IMR-90 (cell line): ENCODE results near the gene GNAT1. TPM values are rescaled to one million over a fixed set of nuclear protein-coding genes. Genes with fewer than 3 reads are reported as not detected.

Source experiments
- ATAC-seq: fragments of 200-7000 bp; cut with Tn5 transposase; 2 replicates; pipeline ENCODE4 v1.9.1; 2020; ENCODE audit warnings: low read depth, mild to moderate bottlenecking, moderate library complexity
- BruUV-seq: library from RNA; stranded (reverse); fragments of 400-500 nt; replicated peaks from 2 replicates; lab custom pipeline; 2021; lab: Mats Ljungman, UMichigan
- CTCF ChIA-PET: fragments of 300-600 bp; formaldehyde crosslinking; extraction: SDS; loops from one replicate; lab custom pipeline; 2021; ENCODE audit warnings: antibody characterized with exemption; lab: Yijun Ruan, JAX
- POLR2A ChIA-PET: fragments of 300-600 bp; sonication (Branson Sonifier 250); formaldehyde crosslinking; loops from one replicate; lab custom pipeline; 2022; ENCODE audit warnings: antibody characterized with exemption; ENCODE audit not compliant: unreplicated experiment; lab: Charles Lee
- DNase-seq: peaks from one replicate; pipeline ENCODE4 v3.0.0; 2013
- H2AFZ ChIP-seq: replicated peaks from 2 replicates; pipeline ENCODE3; 2013; ENCODE audit warnings: low read length, mild to moderate bottlenecking; ENCODE audit not compliant: poor library complexity
- H2AK5ac ChIP-seq: 2 replicates; pipeline ENCODE4 v1.6.1; 2013; ENCODE audit warnings: low read depth, low read length, inconsistent platforms
- H2AK9ac ChIP-seq: replicated peaks from 2 replicates; pipeline ENCODE3; 2013; ENCODE audit warnings: mild to moderate bottlenecking, low read depth, low read length, moderate library complexity; ENCODE audit not compliant: poor library complexity
- H2BK120ac ChIP-seq: 2 replicates; pipeline ENCODE4 v1.6.1; 2013; ENCODE audit warnings: low read depth, low read length, inconsistent platforms
- H2BK15ac ChIP-seq: 3 replicates; pipeline ENCODE4 v1.6.1; 2013; ENCODE audit warnings: low read depth, low read length, inconsistent platforms
- H2BK20ac ChIP-seq: 2 replicates; pipeline ENCODE4 v1.6.1; 2013; ENCODE audit warnings: low read depth, mild to moderate bottlenecking, inconsistent platforms, low read length, moderate library complexity
- H2BK5ac ChIP-seq: 2 replicates; pipeline ENCODE4 v1.6.1; 2013; ENCODE audit warnings: mild to moderate bottlenecking, low read depth, low read length, inconsistent platforms; ENCODE audit not compliant: poor library complexity, severe bottlenecking
- H3K14ac ChIP-seq: replicated peaks from 2 replicates; pipeline ENCODE4 v1.6.1; 2013; ENCODE audit warnings: low read depth, low read length, inconsistent platforms
- H3K18ac ChIP-seq: 2 replicates; pipeline ENCODE4 v1.6.1; 2013; ENCODE audit warnings: low read depth, low read length, control low read depth
- H3K23ac ChIP-seq: 2 replicates; pipeline ENCODE4 v1.6.1; 2013; ENCODE audit warnings: low read depth, low read length, inconsistent platforms
- H3K27ac ChIP-seq: 2 replicates; pipeline ENCODE4 v1.5.1; 2013; ENCODE audit warnings: mild to moderate bottlenecking, control low read depth, low read length; ENCODE audit not compliant: insufficient read depth
- H3K27me3 ChIP-seq: 2 replicates; pipeline ENCODE4 v1.6.1; 2013; ENCODE audit warnings: low read length; ENCODE audit not compliant: control insufficient read depth, insufficient read depth
- H3K36me3 ChIP-seq: 2 replicates; pipeline ENCODE4 v1.6.1; 2013; ENCODE audit warnings: low read length, mixed read lengths; ENCODE audit not compliant: control insufficient read depth, insufficient read depth
- H3K4ac ChIP-seq: 2 replicates; pipeline ENCODE4 v1.6.1; 2013; ENCODE audit warnings: low read depth, low read length, inconsistent platforms
- H3K4me1 ChIP-seq: 2 replicates; pipeline ENCODE4 v1.6.1; 2013; ENCODE audit warnings: low read length, mixed read lengths; ENCODE audit not compliant: control insufficient read depth, insufficient read depth
- H3K4me2 ChIP-seq: 2 replicates; pipeline ENCODE4 v1.6.1; 2013; ENCODE audit warnings: low read depth, mild to moderate bottlenecking, control low read depth, low read length, moderate library complexity
- H3K4me3 ChIP-seq: 2 replicates; pipeline ENCODE4 v1.5.1; 2013; ENCODE audit warnings: low read depth, mild to moderate bottlenecking, control low read depth, low read length, moderate library complexity; ENCODE audit not compliant: insufficient read depth
- H3K56ac ChIP-seq: 2 replicates; pipeline ENCODE4 v1.6.1; 2013; ENCODE audit warnings: low read length, inconsistent platforms; ENCODE audit not compliant: insufficient read depth; ENCODE audit errors: extremely low read depth
- H3K79me1 ChIP-seq, 2 experiments: 2 replicates each; pipeline ENCODE4 v1.6.1; 2013; ENCODE audit warnings: low read length in 2 of 2, inconsistent platforms in 1 of 2, low read depth in 1 of 2
- H3K9ac ChIP-seq: 2 replicates; pipeline ENCODE4 v1.6.1; 2013; ENCODE audit warnings: low read depth, low read length, control low read depth
- H3K9me1 ChIP-seq: 2 replicates; pipeline ENCODE4 v1.6.1; 2013; ENCODE audit warnings: low read length, inconsistent platforms; ENCODE audit not compliant: insufficient read depth
- H3K9me3 ChIP-seq: 2 replicates; pipeline ENCODE4 v1.6.1; 2013; ENCODE audit warnings: low read length; ENCODE audit not compliant: control insufficient read depth, insufficient read depth
- H4K20me1 ChIP-seq: 2 replicates; pipeline ENCODE4 v1.6.1; 2013; ENCODE audit warnings: low read length, inconsistent platforms; ENCODE audit not compliant: insufficient read depth
- H4K5ac ChIP-seq: 2 replicates; pipeline ENCODE4 v1.6.1; 2013; ENCODE audit warnings: mild to moderate bottlenecking, low read depth, low read length, control low read depth
- H4K8ac ChIP-seq, 2 experiments: 2 replicates each; pipeline ENCODE4 v1.6.1; 2013; ENCODE audit warnings: low read depth in 2 of 2, low read length in 2 of 2, control low read depth in 1 of 2, inconsistent platforms in 1 of 2
- H4K91ac ChIP-seq: 2 replicates; pipeline ENCODE4 v1.6.1; 2013; ENCODE audit warnings: low read depth, low read length, inconsistent platforms; ENCODE audit not compliant: insufficient read depth
- BHLHE40 ChIP-seq: fragments of 150-350 bp; IDR thresholded peaks from 2 replicates; pipeline ENCODE4 v1.6.1; 2016; ENCODE audit warnings: mild to moderate bottlenecking, low read depth, low read length
- CEBPB ChIP-seq: IDR thresholded peaks from 2 replicates; pipeline ENCODE4 v1.6.1; 2012; ENCODE audit warnings: low read depth, low read length, improper control_type of control experiment
- CHD1 ChIP-seq: IDR thresholded peaks from 2 replicates; pipeline ENCODE4 v1.6.1; 2012; ENCODE audit warnings: low read depth, low read length, improper control_type of control experiment
- FOS ChIP-seq: fragments of 150-350 bp; IDR thresholded peaks from 2 replicates; pipeline ENCODE4 v1.6.1; 2016; ENCODE audit warnings: low read depth, low read length
- MAFK ChIP-seq: IDR thresholded peaks from 2 replicates; pipeline ENCODE4 v1.6.1; 2012; ENCODE audit warnings: low read depth, low read length, improper control_type of control experiment
- MAZ ChIP-seq: IDR thresholded peaks from 2 replicates; pipeline ENCODE4 v1.6.1; 2012; ENCODE audit warnings: low read depth, mild to moderate bottlenecking, low read length, improper control_type of control experiment, moderate library complexity, borderline replicate concordance
- MXI1 ChIP-seq: IDR thresholded peaks from 2 replicates; pipeline ENCODE4 v1.6.1; 2012; ENCODE audit warnings: low read depth, mild to moderate bottlenecking, low read length, moderate library complexity, borderline replicate concordance
- NFE2L2 ChIP-seq: fragments of 150-350 bp; IDR thresholded peaks from 2 replicates; pipeline ENCODE4 v1.6.1; 2016; ENCODE audit warnings: low read depth, mild to moderate bottlenecking, low read length
- POLR2A ChIP-seq: IDR thresholded peaks from 2 replicates; pipeline ENCODE4 v1.6.1; 2012; ENCODE audit warnings: mild to moderate bottlenecking, low read depth, low read length
- RAD21 ChIP-seq: IDR thresholded peaks from 2 replicates; pipeline ENCODE4 v1.6.1; 2012; ENCODE audit warnings: low read length, improper control_type of control experiment
- RCOR1 ChIP-seq: IDR thresholded peaks from 2 replicates; pipeline ENCODE4 v1.6.1; 2012; ENCODE audit warnings: mild to moderate bottlenecking, low read length, improper control_type of control experiment; ENCODE audit not compliant: insufficient replicate concordance
- RFX5 ChIP-seq: IDR thresholded peaks from 2 replicates; pipeline ENCODE4 v1.8.0; 2012; ENCODE audit warnings: low read depth, mild to moderate bottlenecking, low read length, moderate library complexity
- SMC3 ChIP-seq: fragments of 150-350 bp; IDR thresholded peaks from 2 replicates; pipeline ENCODE4 v1.6.1; 2016; ENCODE audit warnings: low read depth, mild to moderate bottlenecking, antibody characterized with exemption, low read length, moderate library complexity
- whole genome bisulfite sequencing, 2 experiments: methylation state at CpG; one replicate each; pipeline versions ENCODE4 v1.1.5 to v1.1.7; 2013; ENCODE audit warnings: missing lambda C conversion rate in 2 of 2; ENCODE audit not compliant: insufficient read length in 1 of 2; ENCODE audit errors: extremely low coverage in 2 of 2; 5-methylcytosine and 5-hydroxymethylcytosine counted together
- dilution Hi-C: fragments of 300-500 bp; cut with HindIII; formaldehyde crosslinking; loops from one replicate; pipeline ENCODE4 v1.14.3; 2018; ENCODE audit warnings: low sequenced_read_pairs; ENCODE audit not compliant: unreplicated experiment
- in situ Hi-C: fragments of 300-500 bp; cut with MboI; formaldehyde crosslinking; loops from 3 replicates; pipeline ENCODE4 v1.14.3; 2019; ENCODE audit warnings: low sequenced_read_pairs, inconsistent platforms, mixed read lengths
- intact Hi-C: fragments of 100-400 bp; cut with micrococcal nuclease; formaldehyde crosslinking; loops from 2 replicates; pipeline ENCODE4 v1.10.0; 2022
- polyA plus RNA-seq, 3 experiments: library from polyadenylated mRNA; depleted of rRNA; stranded (reverse); fragments of >200 nt; gene quantifications; 2 replicates each; pipeline ENCODE4 v1.2.3, GENCODE V29; 2012; ENCODE audit warnings: low replicate concordance in 1 of 3
- total RNA-seq: library from RNA; depleted of rRNA; stranded (reverse); fragments of >200 nt; gene quantifications from 2 replicates; pipeline ENCODE4 v1.2.3, GENCODE V29; 2012
- TF ChIP-seq, protein P1 (sequence below): fragments of 150-350 bp; IDR thresholded peaks from 2 replicates; pipeline ENCODE4 v1.6.1; 2016; ENCODE audit warnings: low read depth, mild to moderate bottlenecking, low read length, moderate library complexity, borderline replicate concordance
- TF ChIP-seq, protein P2 (sequence below): conservative IDR thresholded peaks from 2 replicates; pipeline ENCODE4 v1.5.1; 2012; ENCODE audit warnings: mild to moderate bottlenecking, low read depth, low read length, improper control_type of control experiment
- TF ChIP-seq, protein P3 (sequence below): fragments of 150-350 bp; IDR thresholded peaks from 2 replicates; pipeline ENCODE4 v1.6.1; 2017; ENCODE audit warnings: mild to moderate bottlenecking, antibody characterized with exemption, low read length, low read depth

The GNAT1 gene
- total and polyA plus RNA-seq, 2 of the 4 experiments (the other 2 are of a cell fraction) = not detected

GRCh38 chr3:50207359-50208042 lies 16.1 kb downstream of the GNAT1 start:
- ATAC-seq = no peak
- Histone ChIP-seq H2BK120ac (no peak overlapping the region), H3K4me1 (peaks cover 4% of the 10 kb centered on the region; the same call in 1 of the 2 replicates), H2AK9ac (no peak overlapping the region), H3K27me3 (peaks cover 55% of the 10 kb centered on the region), H3K18ac (no peak overlapping the region), H3K9ac (no peak overlapping the region), H2AK5ac (no peak overlapping the region), H3K4me3 (no peak overlapping the region), H3K4ac (no peak overlapping the region), H3K4me2 (no peak overlapping the region), H4K91ac (no peak overlapping the region), H2AFZ (no peak overlapping the region), H3K56ac (no peak overlapping the region), H3K36me3 (no peaks in the 10 kb centered on the region), H4K20me1 (no peaks in the 10 kb centered on the region; the same call in 1 of the 2 replicates), H3K79me1 (no peaks in the 10 kb centered on the region), H3K9me3 (no peaks in the 10 kb centered on the region), H3K14ac (no peak overlapping the region), H2BK15ac (no peak overlapping the region), H4K8ac (no peak overlapping the region), H2BK5ac (no peak overlapping the region), H4K5ac (no peak overlapping the region), H3K27ac (no peak overlapping the region), H3K23ac (no peak overlapping the region), H3K9me1 (no peaks in the 10 kb centered on the region), H2BK20ac (no peak overlapping the region)
- dilution Hi-C loops (no loop called here), intact Hi-C loops (no loop called here), in situ Hi-C loops (no loop called here)
- no TSS peak for BruUV-seq
- TF ChIP-seq RCOR1 = no peak
- TF ChIP-seq BHLHE40 = no peak
- TF ChIP-seq, protein P1, sequence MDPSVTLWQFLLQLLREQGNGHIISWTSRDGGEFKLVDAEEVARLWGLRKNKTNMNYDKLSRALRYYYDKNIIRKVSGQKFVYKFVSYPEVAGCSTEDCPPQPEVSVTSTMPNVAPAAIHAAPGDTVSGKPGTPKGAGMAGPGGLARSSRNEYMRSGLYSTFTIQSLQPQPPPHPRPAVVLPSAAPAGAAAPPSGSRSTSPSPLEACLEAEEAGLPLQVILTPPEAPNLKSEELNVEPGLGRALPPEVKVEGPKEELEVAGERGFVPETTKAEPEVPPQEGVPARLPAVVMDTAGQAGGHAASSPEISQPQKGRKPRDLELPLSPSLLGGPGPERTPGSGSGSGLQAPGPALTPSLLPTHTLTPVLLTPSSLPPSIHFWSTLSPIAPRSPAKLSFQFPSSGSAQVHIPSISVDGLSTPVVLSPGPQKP = no peak
- TF ChIP-seq POLR2A = no peak
- TF ChIP-seq FOS = no peak
- no peak for TF ChIP-seq SMC3
- TF ChIP-seq RFX5 = no peak
- TF ChIP-seq CEBPB = no peak
- no peak for TF ChIP-seq MAZ
- TF ChIP-seq CHD1 = no peak
- TF ChIP-seq MAFK = no peak
- TF ChIP-seq NFE2L2 = no peak
- no peak for TF ChIP-seq RAD21
- TF ChIP-seq, protein P2, sequence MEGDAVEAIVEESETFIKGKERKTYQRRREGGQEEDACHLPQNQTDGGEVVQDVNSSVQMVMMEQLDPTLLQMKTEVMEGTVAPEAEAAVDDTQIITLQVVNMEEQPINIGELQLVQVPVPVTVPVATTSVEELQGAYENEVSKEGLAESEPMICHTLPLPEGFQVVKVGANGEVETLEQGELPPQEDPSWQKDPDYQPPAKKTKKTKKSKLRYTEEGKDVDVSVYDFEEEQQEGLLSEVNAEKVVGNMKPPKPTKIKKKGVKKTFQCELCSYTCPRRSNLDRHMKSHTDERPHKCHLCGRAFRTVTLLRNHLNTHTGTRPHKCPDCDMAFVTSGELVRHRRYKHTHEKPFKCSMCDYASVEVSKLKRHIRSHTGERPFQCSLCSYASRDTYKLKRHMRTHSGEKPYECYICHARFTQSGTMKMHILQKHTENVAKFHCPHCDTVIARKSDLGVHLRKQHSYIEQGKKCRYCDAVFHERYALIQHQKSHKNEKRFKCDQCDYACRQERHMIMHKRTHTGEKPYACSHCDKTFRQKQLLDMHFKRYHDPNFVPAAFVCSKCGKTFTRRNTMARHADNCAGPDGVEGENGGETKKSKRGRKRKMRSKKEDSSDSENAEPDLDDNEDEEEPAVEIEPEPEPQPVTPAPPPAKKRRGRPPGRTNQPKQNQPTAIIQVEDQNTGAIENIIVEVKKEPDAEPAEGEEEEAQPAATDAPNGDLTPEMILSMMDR = no peak
- TF ChIP-seq, protein P3, sequence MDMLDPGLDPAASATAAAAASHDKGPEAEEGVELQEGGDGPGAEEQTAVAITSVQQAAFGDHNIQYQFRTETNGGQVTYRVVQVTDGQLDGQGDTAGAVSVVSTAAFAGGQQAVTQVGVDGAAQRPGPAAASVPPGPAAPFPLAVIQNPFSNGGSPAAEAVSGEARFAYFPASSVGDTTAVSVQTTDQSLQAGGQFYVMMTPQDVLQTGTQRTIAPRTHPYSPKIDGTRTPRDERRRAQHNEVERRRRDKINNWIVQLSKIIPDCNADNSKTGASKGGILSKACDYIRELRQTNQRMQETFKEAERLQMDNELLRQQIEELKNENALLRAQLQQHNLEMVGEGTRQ = no peak
- TF ChIP-seq MXI1 = no peak
- 80% methylated on average over 6 of the region's 17 CpGs; no CpG with 5 or more reads in 1 of the 2 experiments for WGBS, 2 experiments
- DNase-seq = no peak
- CTCF ChIA-PET = no interaction called here
- POLR2A ChIA-PET = no interaction called here
